BJ (cell line): ENCODE data around the gene EIF4G3. TPM values are rescaled to one million over a fixed set of nuclear protein-coding genes. Genes with fewer than 3 reads are reported as not detected.

ENCODE experiments used
- CTCF ChIA-PET: fragments of 350-600 bp; formaldehyde crosslinking; extraction: SDS; loops from one replicate; lab custom pipeline; 2021; ENCODE audit warnings: antibody characterized with exemption, inconsistent platforms; lab: Yijun Ruan, JAX
- POLR2A ChIA-PET: fragments of 300-600 bp; sonication (Branson Sonifier 250); formaldehyde crosslinking; extraction: SDS; loops from one replicate; lab custom pipeline; 2021; ENCODE audit warnings: antibody characterized with exemption; lab: Charles Lee
- DNase-seq: peaks from one replicate; pipeline ENCODE4 v3.0.0-alpha.2; 2011; ENCODE audit warnings: low read depth
- H3K27me3 ChIP-seq: 2 replicates; pipeline ENCODE4 v1.6.0; 2011; ENCODE audit warnings: low read length; ENCODE audit not compliant: control insufficient read depth, insufficient read depth
- H3K36me3 ChIP-seq: 2 replicates; pipeline ENCODE4 v1.5.1; 2011; ENCODE audit warnings: low read length; ENCODE audit not compliant: control insufficient read depth, insufficient read depth
- H3K4me3 ChIP-seq: 2 replicates; pipeline ENCODE4 v1.5.1; 2011; ENCODE audit warnings: low read depth, mild to moderate bottlenecking, control low read depth, low read length
- polyA plus RNA-seq: library from polyadenylated mRNA; depleted of rRNA; stranded (reverse); fragments of >200 nt; gene quantifications from 2 replicates; pipeline ENCODE4 v1.2.3, GENCODE V29; 2011
- TF ChIP-seq, protein P1 (sequence below): IDR thresholded peaks from 2 replicates; pipeline ENCODE4 v1.5.1; 2011; ENCODE audit warnings: low read depth, mild to moderate bottlenecking, control low read depth, inconsistent platforms, low read length, moderate library complexity; ENCODE audit not compliant: insufficient read depth

Gene EIF4G3
- polyA plus RNA-seq, 1 experiment, result 62.0 TPM

DNA sequence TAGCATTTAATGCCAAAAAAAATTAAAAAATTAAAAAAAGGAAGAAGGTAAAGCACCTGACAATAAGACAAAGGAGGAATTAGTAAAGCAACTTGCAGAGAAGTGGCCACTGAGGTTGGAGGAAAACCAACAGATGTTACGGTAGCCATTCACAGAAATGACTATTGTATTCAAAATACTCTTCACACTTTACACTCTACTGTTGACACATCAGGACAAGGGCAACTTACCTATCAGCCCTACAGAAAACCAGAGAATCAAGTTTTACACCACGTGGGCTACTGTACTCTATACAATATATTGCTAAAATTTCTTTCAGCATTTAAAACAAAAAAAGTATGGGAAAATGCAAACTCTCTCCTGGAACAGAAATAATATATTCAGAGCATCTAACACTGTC is 70.0 kb downstream of the EIF4G3 start:
- Histone ChIP-seq H3K4me3 (no peak overlapping the region), H3K27me3 (no peaks in the 10 kb centered on the region), H3K36me3 (peaks cover 3% of the 10 kb centered on the region; the same call in 1 of the 2 replicates)
- TF ChIP-seq, protein P1, sequence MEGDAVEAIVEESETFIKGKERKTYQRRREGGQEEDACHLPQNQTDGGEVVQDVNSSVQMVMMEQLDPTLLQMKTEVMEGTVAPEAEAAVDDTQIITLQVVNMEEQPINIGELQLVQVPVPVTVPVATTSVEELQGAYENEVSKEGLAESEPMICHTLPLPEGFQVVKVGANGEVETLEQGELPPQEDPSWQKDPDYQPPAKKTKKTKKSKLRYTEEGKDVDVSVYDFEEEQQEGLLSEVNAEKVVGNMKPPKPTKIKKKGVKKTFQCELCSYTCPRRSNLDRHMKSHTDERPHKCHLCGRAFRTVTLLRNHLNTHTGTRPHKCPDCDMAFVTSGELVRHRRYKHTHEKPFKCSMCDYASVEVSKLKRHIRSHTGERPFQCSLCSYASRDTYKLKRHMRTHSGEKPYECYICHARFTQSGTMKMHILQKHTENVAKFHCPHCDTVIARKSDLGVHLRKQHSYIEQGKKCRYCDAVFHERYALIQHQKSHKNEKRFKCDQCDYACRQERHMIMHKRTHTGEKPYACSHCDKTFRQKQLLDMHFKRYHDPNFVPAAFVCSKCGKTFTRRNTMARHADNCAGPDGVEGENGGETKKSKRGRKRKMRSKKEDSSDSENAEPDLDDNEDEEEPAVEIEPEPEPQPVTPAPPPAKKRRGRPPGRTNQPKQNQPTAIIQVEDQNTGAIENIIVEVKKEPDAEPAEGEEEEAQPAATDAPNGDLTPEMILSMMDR, result no peak
- ChIA-PET CTCF (interaction anchor here (1.1 to 1.7 kb wide), 2 partner anchors 9 to 262 kb away, joined by 3 to 7 read pairs; no protein-coding TSS in a partner anchor), POLR2A (no interaction called here)
- DNase-seq, result no peak

DNA sequence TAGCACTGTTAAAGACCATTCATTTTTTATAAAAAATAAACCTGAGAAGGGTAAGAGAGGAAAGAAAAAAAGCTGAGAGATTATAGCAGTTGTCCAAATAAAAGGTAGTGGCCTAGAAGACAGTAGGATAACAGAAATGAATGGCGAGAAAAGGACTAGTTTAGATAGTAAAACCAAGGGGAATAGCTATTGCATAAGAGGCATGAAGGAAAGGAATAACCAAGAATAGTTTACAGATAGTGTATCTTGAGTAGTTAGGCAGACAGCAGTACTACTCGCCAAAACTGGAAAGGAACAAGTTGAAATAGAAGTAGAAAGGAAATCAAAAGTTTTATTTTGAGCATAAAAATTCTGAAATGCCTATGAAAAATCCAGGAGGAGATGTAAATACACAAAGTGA is 70.5 kb downstream of the EIF4G3 start:
- CTCF ChIA-PET, result interaction anchor here (1.7 kb wide), 1 partner anchor 9 kb away, joined by 7 read pairs; no protein-coding TSS in a partner anchor
- TF ChIP-seq, protein P1, result no peak
- POLR2A ChIA-PET, result interaction anchor here (0.6 kb wide), 1 partner anchor 36 kb away, joined by 4 read pairs; no protein-coding TSS in a partner anchor

DNA sequence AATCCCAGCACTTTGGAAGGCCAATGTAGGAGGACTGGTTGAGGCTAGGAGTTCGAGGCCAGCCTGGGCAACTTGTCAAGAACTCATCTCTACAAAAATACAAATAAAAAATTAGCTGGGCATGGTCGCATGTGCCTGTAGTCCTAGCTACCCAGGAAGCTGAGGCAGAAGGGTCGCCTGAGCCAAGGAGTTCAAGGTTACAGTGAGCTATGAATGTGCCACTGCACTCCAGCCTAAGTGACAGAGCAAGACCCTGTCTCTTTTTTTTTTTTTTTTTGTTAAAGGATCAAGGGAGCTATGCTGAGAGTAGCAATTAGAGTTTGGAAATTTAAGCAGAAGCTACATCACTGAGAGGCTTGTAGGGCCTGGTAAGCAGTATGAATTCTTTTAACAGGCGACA is 70.9 kb downstream of the EIF4G3 start:
- Histone ChIP-seq H3K27me3 (no peaks in the 10 kb centered on the region), H3K4me3 (no peak overlapping the region), H3K36me3 (peaks cover 3% of the 10 kb centered on the region; the same call in 1 of the 2 replicates)
- TF ChIP-seq, protein P1, result no peak
- DNase-seq, result no peak
- ChIA-PET POLR2A (interaction anchor here (0.6 kb wide), 1 partner anchor 36 kb away, joined by 4 read pairs; no protein-coding TSS in a partner anchor), CTCF (interaction anchor here (1.2 to 1.7 kb wide), 2 partner anchors 10 to 21 kb away, joined by 5 to 7 read pairs; no protein-coding TSS in a partner anchor)

More for the DNA sequence above, 70.5 kb downstream of the EIF4G3 start:
- DNase-seq, result no peak
- Histone ChIP-seq H3K4me3 (no peak overlapping the region), H3K36me3 (peaks cover 3% of the 10 kb centered on the region; the same call in 1 of the 2 replicates), H3K27me3 (no peaks in the 10 kb centered on the region)

DNA sequence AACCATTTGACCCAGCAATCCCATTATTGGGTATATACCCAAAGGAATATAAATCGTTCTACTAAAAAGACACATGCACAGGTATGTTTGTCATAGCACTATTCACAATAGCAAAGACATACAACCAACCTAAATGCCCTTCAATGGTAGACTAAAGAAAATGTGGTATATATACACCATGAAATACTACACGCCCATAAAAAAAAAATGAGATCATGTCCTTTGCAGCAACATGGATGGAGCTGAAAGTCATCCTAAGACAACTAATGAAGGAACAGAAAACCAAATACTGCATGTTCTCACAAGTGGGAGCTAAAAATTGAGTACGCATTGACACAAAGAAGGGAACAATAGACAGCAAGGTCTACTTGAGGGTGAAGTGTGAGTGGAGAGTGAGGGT is 72.0 kb downstream of the EIF4G3 start:
- Histone ChIP-seq H3K36me3 (peaks cover 2% of the 10 kb centered on the region; the same call in 1 of the 2 replicates), H3K27me3 (no peaks in the 10 kb centered on the region), H3K4me3 (no peak overlapping the region)
- TF ChIP-seq, protein P1, result no peak
- POLR2A ChIA-PET, result no interaction called here
- DNase-seq, result no peak
- CTCF ChIA-PET, result interaction anchor here (1.2 kb wide), 1 partner anchor 22 kb away, joined by 5 read pairs; no protein-coding TSS in a partner anchor

DNA sequence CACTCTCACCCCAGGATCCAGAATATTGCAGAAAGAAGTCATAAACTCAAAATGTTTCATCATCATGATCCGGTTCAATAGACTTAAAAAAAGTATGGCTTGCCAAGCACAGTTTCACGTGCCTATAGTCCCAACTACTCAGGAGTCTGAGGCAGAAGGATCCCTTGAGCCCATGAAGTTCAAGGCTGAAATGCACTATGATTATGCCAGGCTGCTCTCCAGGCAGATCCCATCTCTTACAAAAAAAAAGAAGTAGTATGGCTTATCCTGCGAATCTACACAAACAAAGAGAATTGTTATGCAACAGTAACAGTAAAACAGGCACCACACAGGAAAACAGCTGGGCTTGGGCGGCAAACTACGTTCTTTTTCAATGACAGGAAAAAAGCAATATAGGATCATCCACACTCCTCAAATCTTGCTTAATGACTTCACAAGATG is 76.2 kb downstream of the EIF4G3 start:
- TF ChIP-seq, protein P1, result no peak
- DNase-seq, result no peak
- ChIA-PET POLR2A (no interaction called here), CTCF (no interaction called here)
- H3K36me3 ChIP-seq, result peaks cover 2% of the 10 kb centered on the region; the same call in 1 of the 2 replicates
- no peaks in the 10 kb centered on the region for H3K27me3 ChIP-seq
- no peak overlapping the region for H3K4me3 ChIP-seq
